ENCODE results near the gene SEMA4B.

The SEMA4B gene

DNA sequence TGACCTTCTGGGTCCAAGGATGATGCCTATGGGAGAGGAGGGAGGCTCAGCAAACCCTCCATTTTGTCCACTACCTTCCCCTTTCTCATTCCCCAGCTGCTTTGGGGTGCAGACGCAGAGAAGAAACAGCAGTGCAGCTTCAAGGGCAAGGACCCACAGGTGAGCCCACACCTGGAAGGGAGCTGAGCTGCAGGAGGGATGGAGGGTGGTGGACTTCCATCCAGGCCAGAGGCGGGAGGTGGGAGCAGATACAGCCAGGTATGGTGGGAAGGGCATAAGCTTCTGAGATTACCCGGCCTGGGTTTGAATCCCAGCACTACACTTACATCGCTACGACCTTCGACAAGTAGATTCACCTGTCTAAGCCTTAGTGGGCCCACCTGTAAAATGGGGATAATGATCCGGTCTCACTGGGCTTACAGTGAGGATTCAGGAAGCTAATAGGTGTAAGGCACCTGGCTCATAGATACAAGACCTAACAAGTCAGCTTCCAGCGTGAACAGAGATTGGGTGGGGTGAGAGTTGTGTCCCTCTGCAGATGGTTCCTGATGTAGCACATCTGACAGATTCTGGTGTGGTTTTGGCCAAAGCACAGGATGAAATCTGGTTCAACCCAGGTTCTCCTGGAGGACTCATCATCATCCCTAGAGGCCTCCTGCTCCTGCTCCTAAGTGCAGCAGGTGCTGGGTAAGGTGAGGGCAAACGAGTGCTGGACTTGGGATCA, 16.7 kb downstream of the SEMA4B start:
- H3K27me3 ChIP-seq (ENCODE audit: insufficient read depth, low read length, poor library complexity, severe bottlenecking), result no peaks in the 10 kb centered on the region
- no peak overlapping the region for H3K4me2 ChIP-seq (ENCODE audit: low read depth, low read length, poor library complexity, severe bottlenecking)
- H3K9me3 ChIP-seq (ENCODE audit: insufficient read depth, low read depth, low read length), result no peaks in the 10 kb centered on the region
- peaks cover 3% of the 10 kb centered on the region; the same call in 1 of the 2 replicates for H3K36me3 ChIP-seq (ENCODE audit: insufficient read depth, low read length)
- TF ChIP-seq, protein P1, sequence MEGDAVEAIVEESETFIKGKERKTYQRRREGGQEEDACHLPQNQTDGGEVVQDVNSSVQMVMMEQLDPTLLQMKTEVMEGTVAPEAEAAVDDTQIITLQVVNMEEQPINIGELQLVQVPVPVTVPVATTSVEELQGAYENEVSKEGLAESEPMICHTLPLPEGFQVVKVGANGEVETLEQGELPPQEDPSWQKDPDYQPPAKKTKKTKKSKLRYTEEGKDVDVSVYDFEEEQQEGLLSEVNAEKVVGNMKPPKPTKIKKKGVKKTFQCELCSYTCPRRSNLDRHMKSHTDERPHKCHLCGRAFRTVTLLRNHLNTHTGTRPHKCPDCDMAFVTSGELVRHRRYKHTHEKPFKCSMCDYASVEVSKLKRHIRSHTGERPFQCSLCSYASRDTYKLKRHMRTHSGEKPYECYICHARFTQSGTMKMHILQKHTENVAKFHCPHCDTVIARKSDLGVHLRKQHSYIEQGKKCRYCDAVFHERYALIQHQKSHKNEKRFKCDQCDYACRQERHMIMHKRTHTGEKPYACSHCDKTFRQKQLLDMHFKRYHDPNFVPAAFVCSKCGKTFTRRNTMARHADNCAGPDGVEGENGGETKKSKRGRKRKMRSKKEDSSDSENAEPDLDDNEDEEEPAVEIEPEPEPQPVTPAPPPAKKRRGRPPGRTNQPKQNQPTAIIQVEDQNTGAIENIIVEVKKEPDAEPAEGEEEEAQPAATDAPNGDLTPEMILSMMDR (conservative IDR thresholded peaks at IDR 0.05; ENCODE audit: low read length), result no peak
- no peak for TF ChIP-seq EZH2phosphoT487 (IDR thresholded peaks at IDR 0.05; ENCODE audit: borderline replicate concordance)
- H3K9me2 ChIP-seq (replicated peaks; ENCODE audit: low read depth, low read length), result no peaks in the 10 kb centered on the region
- no peaks in the 10 kb centered on the region for H4K20me1 ChIP-seq (ENCODE audit: insufficient read depth, low read length, poor library complexity, severe bottlenecking)
- H3K4me3 ChIP-seq (ENCODE audit: low read length, poor library complexity, severe bottlenecking), result no peak overlapping the region
- H2AFZ ChIP-seq (ENCODE audit: low read length), result no peak overlapping the region
- H3K9ac ChIP-seq (ENCODE audit: low read depth, low read length, poor library complexity, severe bottlenecking), result no peak overlapping the region
- H3K4me1 ChIP-seq (ENCODE audit: insufficient read depth, low read length, poor library complexity, severe bottlenecking), result no peaks in the 10 kb centered on the region
- H3F3A ChIP-seq (ENCODE audit: low read depth), result no peaks in the 10 kb centered on the region
- H3K79me2 ChIP-seq (ENCODE audit: insufficient read depth, low read length), result peaks cover 5% of the 10 kb centered on the region; the same call in 1 of the 2 replicates

DNA sequence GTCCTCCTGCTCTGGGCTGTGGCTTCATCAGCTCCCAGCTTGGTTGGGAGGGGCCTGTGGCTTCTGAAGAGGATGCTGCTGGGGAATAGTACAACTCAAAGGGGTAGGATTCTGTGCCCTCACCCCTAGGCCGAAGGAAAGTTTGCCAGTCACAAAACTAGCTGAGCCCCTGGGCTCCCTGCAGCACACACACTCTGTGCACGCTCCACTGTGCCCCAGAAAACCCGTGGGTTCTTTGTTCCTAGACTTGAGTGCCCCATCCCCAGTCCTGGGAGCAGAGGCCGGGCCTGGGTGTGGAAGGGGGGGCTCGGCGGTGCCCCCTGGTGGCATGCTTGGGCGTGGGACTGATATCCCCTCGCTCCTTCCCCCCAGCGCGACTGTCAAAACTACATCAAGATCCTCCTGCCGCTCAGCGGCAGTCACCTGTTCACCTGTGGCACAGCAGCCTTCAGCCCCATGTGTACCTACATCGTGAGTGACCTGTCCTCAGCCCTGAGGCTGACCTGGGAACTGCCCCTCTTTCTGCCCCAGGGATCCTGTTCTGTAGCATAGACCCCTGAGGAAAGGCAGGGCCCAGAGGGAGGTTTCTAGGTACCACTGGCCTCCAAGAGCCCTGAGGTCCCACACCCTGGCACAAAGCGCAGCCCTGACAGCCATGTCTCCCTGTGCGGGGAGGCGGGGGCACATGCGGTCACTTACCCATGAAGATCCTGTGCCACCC, 18.5 kb downstream of the SEMA4B start:
- H3K9me2 ChIP-seq (replicated peaks; ENCODE audit: low read depth, low read length), result no peaks in the 10 kb centered on the region
- H3K79me2 ChIP-seq (ENCODE audit: insufficient read depth, low read length), result no peaks in the 10 kb centered on the region
- H3K9me3 ChIP-seq (ENCODE audit: insufficient read depth, low read depth, low read length), result no peaks in the 10 kb centered on the region
- TF ChIP-seq EZH2phosphoT487 (IDR thresholded peaks at IDR 0.05; ENCODE audit: borderline replicate concordance), result no peak
- TF ChIP-seq, protein P1 (conservative IDR thresholded peaks at IDR 0.05; ENCODE audit: low read length), result peak; percentile 81
- H3K4me1 ChIP-seq (ENCODE audit: insufficient read depth, low read length, poor library complexity, severe bottlenecking), result no peaks in the 10 kb centered on the region
- H4K20me1 ChIP-seq (ENCODE audit: insufficient read depth, low read length, poor library complexity, severe bottlenecking), result no peaks in the 10 kb centered on the region
- H3K36me3 ChIP-seq (ENCODE audit: insufficient read depth, low read length), result peaks cover 18% of the 10 kb centered on the region; the same call in 1 of the 2 replicates
- no peak overlapping the region for H3K9ac ChIP-seq (ENCODE audit: low read depth, low read length, poor library complexity, severe bottlenecking)
- no peaks in the 10 kb centered on the region for H3K27me3 ChIP-seq (ENCODE audit: insufficient read depth, low read length, poor library complexity, severe bottlenecking)
- no peak overlapping the region for H3K4me2 ChIP-seq (ENCODE audit: low read depth, low read length, poor library complexity, severe bottlenecking)
- no peak overlapping the region for H3K4me3 ChIP-seq (ENCODE audit: low read length, poor library complexity, severe bottlenecking)
- H3F3A ChIP-seq (ENCODE audit: low read depth), result no peaks in the 10 kb centered on the region
- H2AFZ ChIP-seq (ENCODE audit: low read length), result no peak overlapping the region

DNA sequence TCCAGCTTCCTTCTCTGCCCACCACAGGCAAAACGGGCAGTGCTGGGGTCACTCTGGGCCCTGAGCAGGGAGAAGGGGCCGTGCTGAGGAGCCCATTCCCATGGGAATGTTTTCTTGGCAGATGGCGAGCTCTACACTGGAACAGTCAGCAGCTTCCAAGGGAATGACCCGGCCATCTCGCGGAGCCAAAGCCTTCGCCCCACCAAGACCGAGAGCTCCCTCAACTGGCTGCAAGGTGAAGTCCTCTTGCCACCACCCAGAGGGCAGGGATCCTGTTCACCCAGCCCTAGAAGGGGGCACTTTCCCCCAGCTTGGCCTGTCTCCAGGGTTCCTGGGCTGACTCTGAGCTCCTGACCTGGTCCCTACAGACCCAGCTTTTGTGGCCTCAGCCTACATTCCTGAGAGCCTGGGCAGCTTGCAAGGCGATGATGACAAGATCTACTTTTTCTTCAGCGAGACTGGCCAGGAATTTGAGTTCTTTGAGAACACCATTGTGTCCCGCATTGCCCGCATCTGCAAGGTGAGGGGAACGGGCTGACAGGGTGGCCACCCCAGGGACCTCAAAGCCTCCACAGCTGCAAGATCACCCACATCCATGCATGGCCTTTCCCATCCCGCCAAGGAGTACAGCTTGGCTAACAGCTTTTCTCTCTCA, 20.2 kb downstream of the SEMA4B start:
- Histone ChIP-seq H3K9me3 (ENCODE audit: insufficient read depth, low read depth, low read length) (no peaks in the 10 kb centered on the region), H3K4me2 (ENCODE audit: low read depth, low read length, poor library complexity, severe bottlenecking) (no peak overlapping the region), H4K20me1 (ENCODE audit: insufficient read depth, low read length, poor library complexity, severe bottlenecking) (no peaks in the 10 kb centered on the region)

More for the DNA sequence above, 20.2 kb downstream of the SEMA4B start:
- no peaks in the 10 kb centered on the region for H3K4me1 ChIP-seq (ENCODE audit: insufficient read depth, low read length, poor library complexity, severe bottlenecking)
- no peaks in the 10 kb centered on the region for H3K9me2 ChIP-seq (replicated peaks; ENCODE audit: low read depth, low read length)
- no peak overlapping the region for H3K9ac ChIP-seq (ENCODE audit: low read depth, low read length, poor library complexity, severe bottlenecking)
- H3K36me3 ChIP-seq (ENCODE audit: insufficient read depth, low read length), result peaks cover 33% of the 10 kb centered on the region; the same call in 1 of the 2 replicates
- no peaks in the 10 kb centered on the region for H3F3A ChIP-seq (ENCODE audit: low read depth)
- H3K27me3 ChIP-seq (ENCODE audit: insufficient read depth, low read length, poor library complexity, severe bottlenecking), result no peaks in the 10 kb centered on the region
- no peak overlapping the region for H2AFZ ChIP-seq (ENCODE audit: low read length)
- H3K79me2 ChIP-seq (ENCODE audit: insufficient read depth, low read length), result no peaks in the 10 kb centered on the region
- H3K4me3 ChIP-seq (ENCODE audit: low read length, poor library complexity, severe bottlenecking), result no peak overlapping the region
- TF ChIP-seq, protein P1 (conservative IDR thresholded peaks at IDR 0.05; ENCODE audit: low read length), result peak; percentile 68
- TF ChIP-seq EZH2phosphoT487 (IDR thresholded peaks at IDR 0.05; ENCODE audit: borderline replicate concordance), result no peak

All from Loucy (cell line).